GM12878 (cell line): ENCODE measurements around the gene LRRC63. TPM values are rescaled to one million over a fixed set of nuclear protein-coding genes. Genes with fewer than 3 reads are reported as not detected.

Source experiments
- ATAC-seq: fragments of 200-7000 bp; cut with Tn5 transposase; 3 replicates; pipeline ENCODE4 v1.9.1; 2020; ENCODE audit warnings: mild to moderate bottlenecking, moderate library complexity
- BruUV-seq: library from RNA; stranded (reverse); fragments of 400-500 nt; replicated peaks from 2 replicates; lab custom pipeline; 2021; lab: Mats Ljungman, UMichigan
- CTCF ChIA-PET: fragments of 300-600 bp; sonication (Branson Sonifier 250); formaldehyde crosslinking; extraction: SDS; loops from one replicate; lab custom pipeline; 2021; ENCODE audit warnings: inconsistent platforms; lab: Yijun Ruan, JAX
- POLR2A ChIA-PET: fragments of 350-600 bp; formaldehyde crosslinking; extraction: SDS; loops from one replicate; lab custom pipeline; 2021; ENCODE audit warnings: inconsistent platforms; lab: Charles Lee
- RAD21 ChIA-PET: fragments of 300-600 bp; sonication (Branson Sonifier 250); formaldehyde crosslinking; loops from one replicate; lab custom pipeline; 2023; ENCODE audit warnings: antibody characterized with exemption; ENCODE audit not compliant: unreplicated experiment; lab: Charles Lee
- SMC1A ChIA-PET: fragments of 300-600 bp; sonication (Branson Sonifier 250); formaldehyde crosslinking; loops from one replicate; lab custom pipeline; 2023; ENCODE audit not compliant: unreplicated experiment, uncharacterized antibody; lab: Charles Lee
- DNase-seq: peaks from one replicate; pipeline ENCODE4 v3.0.0-alpha.2; 2011; ENCODE audit warnings: low read depth, low spot score
- FAIRE-seq: peaks from 3 replicates; lab custom pipeline; 2011; peaks lifted over from hg19 to GRCh38; lab: Jason Lieb, UNC
- H2AFZ ChIP-seq: 2 replicates; pipeline ENCODE4 v1.6.0; 2011; ENCODE audit warnings: low read depth, low read length, control low read depth; ENCODE audit not compliant: control insufficient read depth
- H3K27ac ChIP-seq: 2 replicates; pipeline ENCODE4 v1.5.1; 2011; ENCODE audit warnings: control low read depth; ENCODE audit not compliant: control insufficient read depth, insufficient read depth
- H3K27me3 ChIP-seq, 2 experiments: replicated peaks in 1 of 2; 2 replicates each; pipeline versions ENCODE4 v1.6.0 to v1.6.1; 2011; ENCODE audit warnings: low read length in 1 of 2; ENCODE audit not compliant: control insufficient read depth in 2 of 2, insufficient read depth in 2 of 2
- H3K36me3 ChIP-seq, 2 experiments: 2 replicates each; pipeline ENCODE4 v1.5.1; 2011; ENCODE audit warnings: low read length in 1 of 2; ENCODE audit not compliant: control insufficient read depth in 2 of 2, insufficient read depth in 2 of 2
- H3K4me1 ChIP-seq: 2 replicates; pipeline ENCODE4 v1.6.1; 2011; ENCODE audit warnings: mild to moderate bottlenecking, low read length, moderate library complexity, mixed read lengths; ENCODE audit not compliant: control insufficient read depth, insufficient read depth
- H3K4me2 ChIP-seq: 2 replicates; pipeline ENCODE4 v1.6.0; 2011; ENCODE audit warnings: control low read depth; ENCODE audit not compliant: control insufficient read depth, insufficient read depth
- H3K4me3 ChIP-seq: fragments of 200-600 bp; sonication (generic); 2 replicates; pipeline ENCODE4 v1.5.1; 2016
- H3K79me2 ChIP-seq: 2 replicates; pipeline ENCODE4 v1.6.0; 2011; ENCODE audit warnings: low read length; ENCODE audit not compliant: control insufficient read depth, insufficient read depth
- H3K9ac ChIP-seq: 2 replicates; pipeline ENCODE4 v1.8.0; 2011; ENCODE audit warnings: low read length, control low read depth, mixed read lengths; ENCODE audit not compliant: control insufficient read depth, insufficient read depth
- H3K9me3 ChIP-seq: replicated peaks from 3 replicates; pipeline ENCODE4 v1.5.1; 2011; ENCODE audit warnings: mild to moderate bottlenecking, low read length; ENCODE audit not compliant: control insufficient read depth, insufficient read depth
- H4K20me1 ChIP-seq: 2 replicates; pipeline ENCODE4 v1.6.0; 2011; ENCODE audit not compliant: control insufficient read depth, insufficient read depth
- ATF2 ChIP-seq: IDR thresholded peaks from 2 replicates; pipeline ENCODE4 v1.6.1; 2012; ENCODE audit warnings: low read length, inconsistent platforms
- CHD2 ChIP-seq: IDR thresholded peaks from 2 replicates; pipeline ENCODE4 v1.6.1; 2011; ENCODE audit warnings: low read depth, low read length, improper control_type of control experiment, borderline replicate concordance
- FOXM1 ChIP-seq: IDR thresholded peaks from 2 replicates; pipeline ENCODE4 v1.6.1; 2012; ENCODE audit warnings: low read depth, mild to moderate bottlenecking, inconsistent platforms, low read length, moderate library complexity
- IRF4 ChIP-seq: IDR thresholded peaks from 2 replicates; pipeline ENCODE4 v1.6.1; 2011; ENCODE audit warnings: low read depth, low read length
- MXI1 ChIP-seq: fragments of 150-350 bp; IDR thresholded peaks from 2 replicates; pipeline ENCODE4 v1.6.1; 2011; ENCODE audit warnings: low read depth, mild to moderate bottlenecking, inconsistent platforms, low read length, improper control_type of control experiment
- SRF ChIP-seq, 2 experiments: IDR thresholded peaks; 2 replicates each; pipeline ENCODE4 v1.6.1; 2011; ENCODE audit warnings: low read depth in 2 of 2, low read length in 2 of 2, mild to moderate bottlenecking in 1 of 2, moderate library complexity in 1 of 2
- ZNF592 ChIP-seq: fragments of 450-650 bp; IDR thresholded peaks from 2 replicates; pipeline ENCODE4 v1.6.1; 2017; ENCODE audit warnings: mild to moderate bottlenecking, moderate library complexity
- ZNF622 ChIP-seq: fragments of 450-650 bp; IDR thresholded peaks from 2 replicates; pipeline ENCODE4 v1.6.1; 2017; ENCODE audit warnings: mild to moderate bottlenecking, inconsistent platforms
- WGBS: methylation state at CpG from one replicate; pipeline ENCODE4 v1.1.6; 2016; ENCODE audit warnings: low lambda C conversion rate; ENCODE audit not compliant: insufficient replicate concordance, insufficient coverage; ENCODE audit errors: missing lambda C conversion rate; 5-methylcytosine and 5-hydroxymethylcytosine counted together
- in situ Hi-C: fragments of 300-500 bp; cut with MboI; formaldehyde crosslinking; loops from 9 replicates; pipeline ENCODE4 v1.14.3; 2018; ENCODE audit warnings: mixed read lengths
- intact Hi-C: fragments of 100-400 bp; cut with micrococcal nuclease; formaldehyde crosslinking; loops from one replicate; pipeline ENCODE4 v1.14.2; 2022; ENCODE audit not compliant: unreplicated experiment
- polyA plus RNA-seq, 11 experiments: library from polyadenylated mRNA; depleted of rRNA in 4 of 11; unstranded in 6 of 11; stranded (reverse) in 5 of 11; fragments of >200 nt; fragmentation: Nextera tagmentation in 4 of 11; fragmentation: Illumina TruSeq in 1 of 11; extraction: Ambion mirVana in 4 of 11; extraction: Trizol in 1 of 11; gene quantifications; 1 replicate in 1 of 11; 2 replicates in 10 of 11; pipeline versions ENCODE4 v1.2.1 to v1.2.3, GENCODE V29; 2011 to 2016; ENCODE audit warnings: inconsistent platforms in 2 of 11, missing spikeins in 2 of 11, low read depth in 1 of 11
- small RNA-seq: library from RNA; depleted of rRNA; stranded (forward); fragments of <200 nt; gene quantifications from one replicate; pipeline ENCODE3, GENCODE V24; 2014
- total RNA-seq, 4 experiments: library from RNA; depleted of rRNA in 3 of 4; stranded (reverse); fragments of >200 nt in 3 of 4; fragmentation: Illumina TruSeq in 1 of 4; extraction: Trizol in 1 of 4; gene quantifications; 2 replicates each; pipeline versions ENCODE4 v1.2.1 to v1.2.3, GENCODE V29; 2013 to 2021

Gene LRRC63
- total and polyA plus RNA-seq, 10 of the 15 experiments (the other 5 are each of a cell fraction or from before 2014, with no cell fraction given) = 0.34 to 0.98 (median 0.76) TPM; not detected in 1

- Histone ChIP-seq H3K9ac (no peak overlapping the region), H3K9me3 (no peaks in the 10 kb centered on the region), H3K79me2 (no peaks in the 10 kb centered on the region), H3K36me3 (no peaks in the 10 kb centered on the region), H3K27ac (no peak overlapping the region), H3K4me1 (no peaks in the 10 kb centered on the region), H2AFZ (no peak overlapping the region), H3K4me2 (no peak overlapping the region), H4K20me1 (no peaks in the 10 kb centered on the region), H3K4me3 (no peak overlapping the region), H3K27me3 (no peaks in the 10 kb centered on the region)
- RAD21 ChIA-PET = no interaction called here
- SMC1A ChIA-PET = no interaction called here
- TF ChIP-seq ZNF592 (no peak), CHD2 (no peak), MXI1 (no peak), ATF2 (no peak), FOXM1 (no peak), SRF (IDR thresholded peaks at IDR 0.05; ENCODE audit: low read depth in 2 of 2, low read length in 2 of 2) (no peak), ZNF622 (no peak), IRF4 (no peak)
- in situ Hi-C loops = no loop called here
- BruUV-seq = no TSS peak
- CTCF ChIA-PET = no interaction called here
- ATAC-seq = no peak
- WGBS = 46% methylated on average over 5 of the region's 5 CpGs
- no peak for DNase-seq
- no peak for FAIRE-seq
- POLR2A ChIA-PET = no interaction called here
- intact Hi-C loops = loop anchor here (5.0 to 10.0 kb wide), 3 partner anchors 130 to 813 kb away; no protein-coding TSS in a partner anchor
These were observed 113.2 kb downstream of the LRRC63 start for GRCh38 chr13:46324976-46325375.

Small RNA genes lying within 50 kb of the gene (small RNA-seq; reads per million reads assigned to genes)
- gene RN7SKP5 (not detected), gene RN7SL288P (not detected)

Other genes with a start within 250 kb of the LRRC63 start
- 16.1 and 18.6 TPM in 2 replicates for gene ZC3H13, start 159.2 kb upstream of the LRRC63 start, total RNA-seq (2014; rRNA removed)
- gene ZC3H13, start 159.2 kb upstream of the LRRC63 start, total RNA-seq (2014; rRNA removed; fragmentation: Illumina TruSeq; extraction: Trizol) = 27.5 and 29.7 TPM in 2 replicates
- gene ZC3H13, start 159.2 kb upstream of the LRRC63 start, total RNA-seq (2021) = 37.7 and 42.8 TPM in 2 replicates
- 10.0 and 12.3 TPM in 2 replicates for gene ZC3H13, start 159.2 kb upstream of the LRRC63 start, polyA plus RNA-seq (2011; rRNA removed)
- gene ZC3H13, start 159.2 kb upstream of the LRRC63 start, polyA plus RNA-seq (2014; fragmentation: Illumina TruSeq; extraction: Trizol) = 50.0 and 62.5 TPM in 2 replicates
- gene ZC3H13, start 159.2 kb upstream of the LRRC63 start, polyA plus RNA-seq (2014; fragmentation: Nextera tagmentation; extraction: Ambion mirVana) = 10 to 100 TPM; 18.7 to 23.4 TPM
- 16.9 and 19.5 TPM in 2 replicates for gene ZC3H13, start 159.2 kb upstream of the LRRC63 start, polyA plus RNA-seq (2014; rRNA removed)
- gene ZC3H13, start 159.2 kb upstream of the LRRC63 start, polyA plus RNA-seq (2016; fragmentation: Nextera tagmentation; extraction: Ambion mirVana) = 10 to 100 TPM; 52.5 to 55.9 TPM
- not detected in 2 replicates for gene CPB2, start 106.9 kb upstream of the LRRC63 start, total RNA-seq (2014; rRNA removed)
- not detected in 2 replicates for gene CPB2, start 106.9 kb upstream of the LRRC63 start, total RNA-seq (2014; rRNA removed; fragmentation: Illumina TruSeq; extraction: Trizol)
- gene CPB2, start 106.9 kb upstream of the LRRC63 start, total RNA-seq (2021) = 0.13 and 0.16 TPM in 2 replicates
- gene CPB2, start 106.9 kb upstream of the LRRC63 start, polyA plus RNA-seq (2011; rRNA removed) = not detected in 2 replicates
- gene CPB2, start 106.9 kb upstream of the LRRC63 start, polyA plus RNA-seq (2014; fragmentation: Illumina TruSeq; extraction: Trizol) = 0.07 TPM in 1 of 2 replicates, not detected in the other
- gene CPB2, start 106.9 kb upstream of the LRRC63 start, polyA plus RNA-seq (2014; fragmentation: Nextera tagmentation; extraction: Ambion mirVana) = under 1 TPM; 0.05 to 0.22 TPM
- 0.05 and 0.14 TPM in 2 replicates for gene CPB2, start 106.9 kb upstream of the LRRC63 start, polyA plus RNA-seq (2014; rRNA removed)
- under 1 TPM; 0.56 to 0.87 TPM for gene CPB2, start 106.9 kb upstream of the LRRC63 start, polyA plus RNA-seq (2016; fragmentation: Nextera tagmentation; extraction: Ambion mirVana)
- gene LCP1, start 29.8 kb upstream of the LRRC63 start, total RNA-seq (2014; rRNA removed) = 1,359 and 1,536 TPM in 2 replicates
- 1,765 and 1,770 TPM in 2 replicates for gene LCP1, start 29.8 kb upstream of the LRRC63 start, total RNA-seq (2014; rRNA removed; fragmentation: Illumina TruSeq; extraction: Trizol)
- 1,593 and 1,649 TPM in 2 replicates for gene LCP1, start 29.8 kb upstream of the LRRC63 start, total RNA-seq (2021)
- 1,518 and 1,924 TPM in 2 replicates for gene LCP1, start 29.8 kb upstream of the LRRC63 start, polyA plus RNA-seq (2011; rRNA removed)
- 2,201 and 2,644 TPM in 2 replicates for gene LCP1, start 29.8 kb upstream of the LRRC63 start, polyA plus RNA-seq (2014; fragmentation: Illumina TruSeq; extraction: Trizol)
- 1,000 to 10,000 TPM in 1 of 2 experiments, 100 to 1,000 TPM in 1; 775 to 1,062 TPM for gene LCP1, start 29.8 kb upstream of the LRRC63 start, polyA plus RNA-seq (2014; fragmentation: Nextera tagmentation; extraction: Ambion mirVana)
- 1,106 and 1,239 TPM in 2 replicates for gene LCP1, start 29.8 kb upstream of the LRRC63 start, polyA plus RNA-seq (2014; rRNA removed)
- 1,000 to 10,000 TPM; 1,617 to 1,624 TPM for gene LCP1, start 29.8 kb upstream of the LRRC63 start, polyA plus RNA-seq (2016; fragmentation: Nextera tagmentation; extraction: Ambion mirVana)
- 49.5 and 51.9 TPM in 2 replicates for gene RUBCNL, start 175.3 kb downstream of the LRRC63 start, total RNA-seq (2014; rRNA removed)
- gene RUBCNL, start 175.3 kb downstream of the LRRC63 start, total RNA-seq (2014; rRNA removed; fragmentation: Illumina TruSeq; extraction: Trizol) = 37.2 and 38.6 TPM in 2 replicates
- 39.2 and 41.8 TPM in 2 replicates for gene RUBCNL, start 175.3 kb downstream of the LRRC63 start, total RNA-seq (2021)
- gene RUBCNL, start 175.3 kb downstream of the LRRC63 start, polyA plus RNA-seq (2011; rRNA removed) = 0.48 and 0.71 TPM in 2 replicates
- gene RUBCNL, start 175.3 kb downstream of the LRRC63 start, polyA plus RNA-seq (2014; fragmentation: Illumina TruSeq; extraction: Trizol) = 39.2 and 43.0 TPM in 2 replicates
- 10 to 100 TPM; 21.4 to 28.5 TPM for gene RUBCNL, start 175.3 kb downstream of the LRRC63 start, polyA plus RNA-seq (2014; fragmentation: Nextera tagmentation; extraction: Ambion mirVana)
- 33.2 and 36.3 TPM in 2 replicates for gene RUBCNL, start 175.3 kb downstream of the LRRC63 start, polyA plus RNA-seq (2014; rRNA removed)
- 10 to 100 TPM; 42.4 to 45.0 TPM for gene RUBCNL, start 175.3 kb downstream of the LRRC63 start, polyA plus RNA-seq (2016; fragmentation: Nextera tagmentation; extraction: Ambion mirVana)